ENCODE measurements around the gene CACNA1D.

DNA sequence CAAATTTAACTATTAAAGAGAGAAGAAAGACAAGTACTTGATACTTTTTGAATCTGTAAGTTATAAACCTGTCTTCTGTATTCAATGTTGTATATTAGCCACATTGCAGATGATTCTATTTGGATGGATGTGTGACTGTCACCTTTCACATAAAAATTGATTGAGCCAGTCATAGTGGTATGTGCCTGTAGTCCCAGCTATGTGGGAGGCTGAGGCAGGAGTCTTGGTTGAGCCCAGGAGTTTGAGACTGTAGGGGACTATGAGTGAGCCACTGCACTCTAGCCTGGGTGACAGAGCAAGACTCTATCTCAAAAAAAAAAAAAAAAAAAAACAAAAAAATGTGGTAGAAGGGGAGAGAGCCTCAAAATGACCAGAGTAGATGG is 12.3 kb downstream of the CACNA1D start:
- TF ChIP-seq MYC (IDR thresholded peaks at IDR 0.05; ENCODE audit: low read depth, low read length), result no peak
- TF ChIP-seq, protein P1, sequence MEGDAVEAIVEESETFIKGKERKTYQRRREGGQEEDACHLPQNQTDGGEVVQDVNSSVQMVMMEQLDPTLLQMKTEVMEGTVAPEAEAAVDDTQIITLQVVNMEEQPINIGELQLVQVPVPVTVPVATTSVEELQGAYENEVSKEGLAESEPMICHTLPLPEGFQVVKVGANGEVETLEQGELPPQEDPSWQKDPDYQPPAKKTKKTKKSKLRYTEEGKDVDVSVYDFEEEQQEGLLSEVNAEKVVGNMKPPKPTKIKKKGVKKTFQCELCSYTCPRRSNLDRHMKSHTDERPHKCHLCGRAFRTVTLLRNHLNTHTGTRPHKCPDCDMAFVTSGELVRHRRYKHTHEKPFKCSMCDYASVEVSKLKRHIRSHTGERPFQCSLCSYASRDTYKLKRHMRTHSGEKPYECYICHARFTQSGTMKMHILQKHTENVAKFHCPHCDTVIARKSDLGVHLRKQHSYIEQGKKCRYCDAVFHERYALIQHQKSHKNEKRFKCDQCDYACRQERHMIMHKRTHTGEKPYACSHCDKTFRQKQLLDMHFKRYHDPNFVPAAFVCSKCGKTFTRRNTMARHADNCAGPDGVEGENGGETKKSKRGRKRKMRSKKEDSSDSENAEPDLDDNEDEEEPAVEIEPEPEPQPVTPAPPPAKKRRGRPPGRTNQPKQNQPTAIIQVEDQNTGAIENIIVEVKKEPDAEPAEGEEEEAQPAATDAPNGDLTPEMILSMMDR (IDR thresholded peaks at IDR 0.05; ENCODE audit: extremely low read depth in 1 of 2, insufficient read depth in 1 of 2, low read depth in 1 of 2, low read length in 2 of 2), result no peak
- no peak for TF ChIP-seq FOS (IDR thresholded peaks at IDR 0.05; ENCODE audit: borderline replicate concordance, insufficient read depth, low read length)
- no peak for TF ChIP-seq POLR2A (IDR thresholded peaks at IDR 0.05; ENCODE audit: low read depth, low read length)
- no peak for TF ChIP-seq POLR2AphosphoS5 (IDR thresholded peaks at IDR 0.05; ENCODE audit: insufficient read depth, low read depth, low read length)
- TF ChIP-seq EZH2 (IDR thresholded peaks at IDR 0.05; ENCODE audit: borderline replicate concordance, low read depth, low read length, severe bottlenecking), result no peak
